Esophagus (tissue), 2 donors: ENCODE results near the gene RNF207. TPM values are rescaled to one million over a fixed set of nuclear protein-coding genes. Genes with fewer than 3 reads are reported as not detected.

Experiments
- H3K27ac ChIP-seq, 2 donors: one replicate each; pipeline ENCODE4 v1.5.1; 2013; ENCODE audit warnings: low read depth in 2 of 2, mild to moderate bottlenecking in 2 of 2, inconsistent platforms in 1 of 2, low read length in 1 of 2, moderate library complexity in 1 of 2
- H3K27me3 ChIP-seq, 2 donors: one replicate each; pipeline ENCODE4 v1.6.1; 2013; ENCODE audit warnings: low read length in 2 of 2, control low read depth in 1 of 2, mild to moderate bottlenecking in 1 of 2; ENCODE audit not compliant: insufficient read depth in 2 of 2, control insufficient read depth in 1 of 2
- H3K36me3 ChIP-seq, 2 donors: one replicate each; pipeline ENCODE4 v1.6.1; 2013; ENCODE audit warnings: low read length in 1 of 2; ENCODE audit not compliant: control insufficient read depth in 2 of 2, insufficient read depth in 2 of 2
- H3K4me1 ChIP-seq, 2 donors: one replicate each; pipeline ENCODE4 v1.6.1; 2013; ENCODE audit warnings: low read length in 1 of 2; ENCODE audit not compliant: control insufficient read depth in 2 of 2, insufficient read depth in 2 of 2
- H3K4me3 ChIP-seq, 2 donors: one replicate each; pipeline ENCODE4 v1.5.1; 2013; ENCODE audit warnings: low read length in 2 of 2, mild to moderate bottlenecking in 2 of 2, low read depth in 1 of 2, moderate library complexity in 1 of 2
- H3K9me3 ChIP-seq, 2 donors: one replicate each; pipeline ENCODE4 v1.6.1; 2013; ENCODE audit warnings: mild to moderate bottlenecking in 2 of 2, low read depth in 1 of 2, low read length in 1 of 2, moderate library complexity in 1 of 2; ENCODE audit not compliant: control insufficient read depth in 2 of 2, insufficient read depth in 1 of 2
- WGBS, 2 donors: extraction: QIAGEN DNeasy Blood & Tissue Kit; methylation state at CpG; one replicate each; pipeline ENCODE4 v1.1.7; 2013; 5-methylcytosine and 5-hydroxymethylcytosine counted together
- polyA plus RNA-seq, 2 donors: library from polyadenylated mRNA; stranded (reverse); fragments of 200-250 nt; gene quantifications; one replicate each; pipeline ENCODE4 v1.2.3, GENCODE V29; 2013
- donor health status: healthy with polysubstance abuse.
- donor health status: Bipolar disorder and iron deficiency.

The RNF207 gene
- polyA plus RNA-seq, 2 donors: 17.0 to 68.0 TPM

- 23 to 24% methylated on average over 12 to 15 of the region's 15 CpGs for WGBS, 2 donors
- Histone ChIP-seq H3K27me3 (no peaks in the 10 kb centered on the region), H3K36me3 (peaks cover 0 to 2% of the 10 kb centered on the region in 2 donors), H3K4me1 (peaks cover 0 to 11% of the 10 kb centered on the region in 2 donors), H3K9me3 (no peaks in the 10 kb centered on the region), H3K27ac (peak overlapping the region in 1 of 2 donors; percentile 8), H3K4me3 (peak overlapping the region in 1 of 2 donors; percentile 55)
These were observed 55.7 kb downstream of the RNF207 start for GRCh38 chr1:6261615-6261995.

DNA sequence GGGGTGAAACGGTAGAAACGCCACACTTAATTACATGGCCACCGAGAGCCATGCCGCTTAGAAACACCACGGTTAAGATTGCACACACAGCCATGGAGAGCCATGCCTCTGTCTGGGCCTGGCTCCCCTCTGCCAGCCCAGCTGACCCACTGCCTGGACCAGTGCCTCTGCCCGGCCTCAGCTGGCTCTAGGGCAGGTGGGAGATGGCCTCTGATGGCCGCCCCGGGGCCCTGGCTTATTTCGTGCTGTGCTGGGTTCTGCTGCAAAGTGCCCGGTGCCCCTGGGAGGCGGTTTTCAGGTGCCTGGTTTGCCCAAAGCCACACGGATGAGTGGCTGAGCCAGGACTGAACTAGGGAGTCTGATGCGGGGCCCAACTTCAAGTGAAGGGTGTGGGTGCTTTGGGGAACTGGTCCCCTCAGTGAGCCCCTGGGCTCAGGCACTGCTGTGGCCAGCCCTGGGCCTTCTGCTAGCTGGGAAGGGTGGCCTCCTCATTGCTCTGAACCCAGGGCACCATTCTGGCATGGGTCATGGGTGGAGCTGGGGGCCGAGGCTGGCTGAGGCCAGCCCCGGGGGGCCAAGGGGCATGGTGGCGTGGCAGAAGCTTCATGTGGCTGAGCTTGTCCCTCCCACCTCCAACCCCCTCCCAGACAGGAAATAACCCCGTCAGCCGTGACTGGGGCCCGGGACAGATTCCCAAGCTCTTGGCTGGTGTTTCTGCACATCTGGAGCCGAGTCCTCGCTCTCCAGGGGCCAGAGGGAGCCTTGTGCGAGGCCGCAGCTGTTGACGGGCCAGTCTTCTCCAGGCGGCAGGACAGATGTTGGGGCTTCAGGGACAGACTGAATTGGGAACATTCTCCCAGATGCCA is 56.9 kb downstream of the RNF207 start:
- Histone ChIP-seq H3K4me3 (no peak overlapping the region), H3K36me3 (peaks cover 0 to 2% of the 10 kb centered on the region in 2 donors), H3K27me3 (no peaks in the 10 kb centered on the region), H3K27ac (no peak overlapping the region), H3K9me3 (no peaks in the 10 kb centered on the region), H3K4me1 (peaks cover 0 to 11% of the 10 kb centered on the region in 2 donors)
- WGBS, 2 donors: 73 to 74% methylated on average over 25 of the region's 25 CpGs

DNA sequence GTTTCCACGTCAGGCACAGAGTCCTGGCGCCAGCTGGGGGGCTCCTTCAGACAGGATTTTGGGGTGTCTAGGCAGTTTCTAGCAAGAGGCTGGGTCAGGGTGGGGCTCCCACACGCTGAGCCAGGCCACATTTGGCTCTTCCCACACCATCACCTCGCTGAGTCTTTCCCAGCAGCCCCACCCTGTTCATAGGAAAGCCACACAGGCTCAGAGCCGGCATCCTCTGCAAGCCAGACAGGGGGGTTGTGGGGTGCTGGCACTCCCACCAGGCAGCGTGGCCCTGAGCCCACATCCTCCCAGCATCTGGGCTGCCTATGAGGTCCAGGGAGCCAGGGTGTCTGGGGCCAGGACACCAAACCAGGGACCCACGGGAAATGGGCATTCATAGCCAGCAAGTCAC is 57.8 kb downstream of the RNF207 start:
- H3K4me1 ChIP-seq: peaks cover 0 to 11% of the 10 kb centered on the region in 2 donors
- 45 to 63% methylated on average over 7 of the region's 7 CpGs for WGBS, 2 donors
- H3K36me3 ChIP-seq: peaks cover 0 to 2% of the 10 kb centered on the region in 2 donors
- H3K27me3 ChIP-seq: no peaks in the 10 kb centered on the region
- H3K4me3 ChIP-seq: no peak overlapping the region
- H3K27ac ChIP-seq: no peak overlapping the region
- no peaks in the 10 kb centered on the region for H3K9me3 ChIP-seq

DNA sequence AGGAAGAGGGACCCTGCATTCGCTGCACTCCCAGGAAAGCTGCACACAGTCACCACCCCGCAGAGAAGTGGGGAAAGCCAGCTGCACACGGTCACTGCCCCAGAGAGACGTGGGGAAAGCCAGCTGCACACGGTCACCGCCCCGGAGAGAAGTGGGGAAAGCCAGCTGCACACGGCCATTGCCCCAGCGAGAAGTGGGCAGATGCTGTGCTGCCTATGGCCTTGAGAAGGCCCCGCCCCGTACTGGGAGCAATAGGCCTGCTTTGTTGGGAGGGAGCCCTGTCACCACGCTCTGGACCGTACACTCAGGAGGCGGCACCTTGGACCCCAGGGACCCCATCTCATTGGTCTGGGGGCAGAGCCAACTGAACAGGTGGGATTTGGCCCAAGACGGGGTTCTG is 59.2 kb downstream of the RNF207 start:
- Histone ChIP-seq H3K9me3 (no peaks in the 10 kb centered on the region), H3K27me3 (no peaks in the 10 kb centered on the region), H3K27ac (no peak overlapping the region), H3K36me3 (peaks cover 0 to 2% of the 10 kb centered on the region in 2 donors), H3K4me3 (no peak overlapping the region), H3K4me1 (peaks cover 0 to 10% of the 10 kb centered on the region in 2 donors)
- 82 to 91% methylated on average over 15 of the region's 15 CpGs for WGBS, 2 donors

- Histone ChIP-seq H3K9me3 (no peaks in the 10 kb centered on the region), H3K4me1 (peaks cover 0 to 16% of the 10 kb centered on the region in 2 donors), H3K27me3 (no peaks in the 10 kb centered on the region), H3K27ac (no peak overlapping the region), H3K36me3 (peaks cover 0 to 2% of the 10 kb centered on the region in 2 donors), H3K4me3 (no peak overlapping the region)
- WGBS, 2 donors: 86 to 87% methylated on average over 11 of the region's 11 CpGs
These were observed 60.7 kb downstream of the RNF207 start for GRCh38 chr1:6266641-6267040.

- H3K27me3 ChIP-seq: no peaks in the 10 kb centered on the region
These were observed 61.9 kb downstream of the RNF207 start for GRCh38 chr1:6267686-6268322.

DNA sequence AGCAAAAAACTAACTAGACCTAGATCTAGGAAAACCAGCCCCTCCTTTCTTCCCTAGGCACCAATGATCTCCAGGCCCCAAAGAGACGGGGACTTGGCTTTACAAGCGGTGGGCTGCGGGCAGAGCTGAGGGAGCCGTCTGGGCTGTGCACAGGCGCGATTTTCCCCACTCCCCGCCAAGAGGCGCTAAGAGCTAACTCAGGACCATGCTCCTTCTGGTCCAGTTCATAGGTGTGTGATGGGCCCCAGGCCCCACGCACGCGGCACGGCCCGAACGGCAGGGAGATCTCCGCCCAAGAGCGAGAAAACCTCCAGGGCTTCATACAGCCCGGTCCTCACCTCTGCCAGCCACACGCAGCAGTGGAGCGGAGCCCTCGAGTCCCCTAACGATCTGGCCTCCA is 62.5 kb downstream of the RNF207 start:
- Histone ChIP-seq H3K9me3 (no peaks in the 10 kb centered on the region), H3K36me3 (peaks cover 0 to 2% of the 10 kb centered on the region in 2 donors), H3K4me3 (no peak overlapping the region), H3K27me3 (no peaks in the 10 kb centered on the region), H3K4me1 (peaks cover 0 to 25% of the 10 kb centered on the region in 2 donors), H3K27ac (no peak overlapping the region)
- WGBS, 2 donors: 88 to 91% methylated on average over 21 of the region's 21 CpGs

More at GRCh38 chr1:6267686-6268322, 61.9 kb downstream of the RNF207 start:
- H3K9me3 ChIP-seq: no peaks in the 10 kb centered on the region
- no peak overlapping the region for H3K4me3 ChIP-seq
- peaks cover 0 to 23% of the 10 kb centered on the region in 2 donors for H3K4me1 ChIP-seq
- no peak overlapping the region for H3K27ac ChIP-seq
- 73 to 79% methylated on average over 12 of the region's 12 CpGs for WGBS, 2 donors
- peaks cover 0 to 2% of the 10 kb centered on the region in 2 donors for H3K36me3 ChIP-seq

DNA sequence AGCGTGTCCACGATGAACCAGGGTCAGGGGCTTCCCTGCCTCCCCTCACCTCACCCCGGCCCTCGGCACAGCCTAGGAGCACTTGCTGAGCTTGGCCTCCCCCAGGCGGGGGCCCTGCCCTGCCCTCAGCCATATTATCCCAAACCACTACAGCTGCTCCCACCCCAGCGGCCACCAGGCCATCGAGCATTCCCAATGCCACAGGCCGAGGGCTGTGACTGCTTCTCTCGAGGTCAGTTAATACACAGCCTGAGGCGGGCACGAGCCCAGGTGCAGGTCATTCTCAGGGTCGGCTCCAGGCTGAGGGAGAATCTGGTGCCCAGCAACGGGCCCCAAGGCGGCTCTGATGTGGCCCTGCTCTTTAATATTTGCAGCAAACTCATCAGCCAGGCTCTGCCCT is 63.4 kb downstream of the RNF207 start:
- Histone ChIP-seq H3K27me3 (no peaks in the 10 kb centered on the region), H3K4me1 (peaks cover 0 to 21% of the 10 kb centered on the region in 2 donors), H3K9me3 (no peaks in the 10 kb centered on the region), H3K27ac (no peak overlapping the region), H3K4me3 (no peak overlapping the region), H3K36me3 (no peaks in the 10 kb centered on the region)
- 90 to 93% methylated on average over 14 of the region's 14 CpGs for WGBS, 2 donors

DNA sequence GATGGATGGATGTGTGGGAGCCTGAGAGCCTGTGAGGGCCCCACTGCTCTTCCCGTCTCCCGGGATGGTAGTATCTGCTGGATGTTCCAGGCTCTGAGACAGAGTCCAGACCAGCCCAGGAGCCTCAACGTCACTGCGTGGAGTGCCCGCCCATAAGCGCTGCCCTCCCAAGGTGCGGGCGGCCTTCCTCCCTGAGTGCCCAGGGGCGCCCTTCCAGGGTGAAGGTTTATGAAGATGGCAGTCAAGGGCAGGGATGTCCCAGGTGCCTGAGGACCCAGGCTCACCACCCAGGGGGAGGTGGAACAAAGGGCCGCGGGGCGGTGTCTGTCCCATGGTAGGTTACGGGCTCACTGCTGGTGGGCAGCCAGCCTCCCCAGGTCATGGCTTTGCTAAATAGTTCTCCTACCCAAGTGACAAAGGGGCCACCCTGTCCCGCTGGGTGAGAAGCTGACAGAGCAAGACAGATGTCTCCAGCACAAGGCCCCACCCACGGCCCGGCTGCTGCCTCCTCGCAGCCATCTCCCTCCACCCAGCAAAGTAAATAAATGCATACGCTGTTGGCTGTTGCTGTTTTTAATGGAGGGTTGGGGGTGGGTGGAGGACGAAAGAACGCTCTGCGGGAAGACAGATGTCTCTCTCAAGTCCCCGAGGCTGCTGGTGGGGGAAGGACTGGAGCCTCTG is 63.9 kb downstream of the RNF207 start:
- Histone ChIP-seq H3K9me3 (no peaks in the 10 kb centered on the region), H3K27me3 (no peaks in the 10 kb centered on the region)

More for the DNA sequence above, 63.9 kb downstream of the RNF207 start:
- Histone ChIP-seq H3K27ac (no peak overlapping the region), H3K36me3 (no peaks in the 10 kb centered on the region), H3K4me1 (peaks cover 0 to 21% of the 10 kb centered on the region in 2 donors), H3K4me3 (no peak overlapping the region)
- 67% methylated on average over 22 of the region's 22 CpGs for WGBS, 2 donors
